MM.1S (cell line): Measurements from ENCODE around the gene CFAP58.

Experiments
- DNase-seq: peaks from one replicate; pipeline ENCODE4 v3.0.0-alpha.2; 2015
- H2AFZ ChIP-seq: fragments of 300-600 bp; sonication (generic); 2 replicates; pipeline ENCODE4 v1.6.0; 2016; ENCODE audit warnings: antibody characterized with exemption, low read length
- H3F3A ChIP-seq: fragments of 300-600 bp; sonication (generic); 2 replicates; pipeline ENCODE4 v1.6.1; 2016; ENCODE audit warnings: mild to moderate bottlenecking, antibody characterized with exemption, low read length, moderate library complexity, mixed read lengths; ENCODE audit not compliant: insufficient read depth
- H3K27ac ChIP-seq: fragments of 300-600 bp; sonication (generic); 2 replicates; pipeline ENCODE4 v1.5.1; 2016; ENCODE audit warnings: mild to moderate bottlenecking, low read length
- H3K27me3 ChIP-seq: fragments of 300-600 bp; sonication (generic); replicated peaks from 2 replicates; pipeline ENCODE4 v1.6.0; 2016; ENCODE audit warnings: low read length; ENCODE audit not compliant: insufficient read depth
- H3K36me3 ChIP-seq: fragments of 300-600 bp; sonication (generic); replicated peaks from 2 replicates; pipeline ENCODE4 v1.6.1; 2016; ENCODE audit warnings: mild to moderate bottlenecking, low read length, mixed read lengths; ENCODE audit not compliant: insufficient read depth
- H3K4me1 ChIP-seq: fragments of 300-600 bp; sonication (generic); 2 replicates; pipeline ENCODE4 v1.6.1; 2016; ENCODE audit warnings: low read length, mixed read lengths
- H3K4me2 ChIP-seq: fragments of 300-600 bp; sonication (generic); 2 replicates; pipeline ENCODE4 v1.6.0; 2016; ENCODE audit warnings: low read depth, low read length
- H3K4me3 ChIP-seq: fragments of 300-600 bp; sonication (generic); 2 replicates; pipeline ENCODE4 v1.5.1; 2016; ENCODE audit warnings: low read length, mixed read lengths
- H3K79me2 ChIP-seq: fragments of 300-600 bp; sonication (generic); 2 replicates; pipeline ENCODE4 v1.6.1; 2016; ENCODE audit warnings: mixed run types, low read length, mixed read lengths
- H3K9ac ChIP-seq: fragments of 300-600 bp; sonication (generic); 2 replicates; pipeline ENCODE4 v1.6.1; 2016; ENCODE audit warnings: low read length, mixed read lengths
- H3K9me2 ChIP-seq: fragments of 300-600 bp; sonication (generic); replicated peaks from 2 replicates; pipeline ENCODE4 v1.6.1; 2016; ENCODE audit warnings: mild to moderate bottlenecking, low read length, mixed read lengths; ENCODE audit not compliant: insufficient read depth
- H3K9me3 ChIP-seq: fragments of 300-600 bp; sonication (generic); replicated peaks from 2 replicates; pipeline ENCODE4 v1.6.1; 2016; ENCODE audit warnings: mild to moderate bottlenecking, low read length, mixed read lengths; ENCODE audit not compliant: insufficient read depth
- H4K20me1 ChIP-seq: fragments of 300-600 bp; sonication (generic); 2 replicates; pipeline ENCODE4 v1.6.1; 2016; ENCODE audit warnings: mild to moderate bottlenecking, low read length, moderate library complexity, mixed read lengths; ENCODE audit not compliant: insufficient read depth
- EZH2 ChIP-seq: fragments of 300-600 bp; sonication (generic); optimal IDR thresholded peaks from 2 replicates; pipeline ENCODE3; 2017; ENCODE audit warnings: low read depth, mild to moderate bottlenecking, antibody characterized with exemption, low read length, mixed read lengths
- EZH2phosphoT487 ChIP-seq: fragments of 300-600 bp; sonication (generic); IDR thresholded peaks from 2 replicates; pipeline ENCODE4 v1.6.1; 2018; ENCODE audit warnings: antibody characterized with exemption, low read length
- TF ChIP-seq, protein P1 (sequence below): fragments of 300-600 bp; sonication (generic); IDR thresholded peaks from 2 replicates; pipeline ENCODE4 v1.5.1; 2016; ENCODE audit warnings: antibody characterized with exemption, low read length, mixed read lengths

Gene CFAP58

DNA sequence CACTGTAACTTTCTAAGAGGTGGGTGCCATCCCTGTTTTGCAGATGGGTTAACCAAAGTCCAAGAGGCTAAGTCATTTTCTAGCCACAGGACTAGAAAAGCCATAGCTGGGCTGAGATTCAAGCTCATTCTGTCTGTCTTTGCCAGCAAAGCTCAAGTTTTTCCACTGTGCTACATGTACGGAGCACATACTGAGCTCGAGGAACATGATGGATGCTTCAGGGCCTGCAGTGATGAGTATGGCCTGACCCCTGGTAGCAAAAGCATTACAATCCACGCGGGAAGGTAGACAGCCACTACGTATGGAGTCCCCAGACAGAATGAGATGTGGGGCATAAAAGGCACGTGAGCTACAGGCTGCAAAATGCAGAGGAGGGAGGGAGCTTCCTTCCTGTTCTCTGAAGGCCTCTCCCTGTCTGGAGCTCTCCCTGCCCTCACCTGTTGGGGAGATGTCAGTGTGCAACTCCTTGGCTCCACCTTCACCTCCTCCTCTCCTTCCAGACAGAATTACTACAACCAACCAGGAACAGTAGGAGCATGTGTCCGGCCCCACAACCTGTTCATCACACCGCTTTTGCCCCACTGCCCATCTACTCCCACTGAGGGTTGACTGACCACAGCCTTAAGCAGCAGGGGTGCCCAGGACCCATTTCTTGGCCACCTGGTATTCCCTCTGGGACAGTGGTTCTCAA lies 31.8 kb upstream of the CFAP58 start:
- H3K79me2 ChIP-seq = peaks cover 79% of the 10 kb centered on the region
- H3K4me2 ChIP-seq = no peak overlapping the region
- H3K27me3 ChIP-seq = no peaks in the 10 kb centered on the region
- H4K20me1 ChIP-seq = no peaks in the 10 kb centered on the region; the same call in 1 of the 2 replicates
- H2AFZ ChIP-seq = no peak overlapping the region
- H3K9ac ChIP-seq = no peak overlapping the region
- no peak for TF ChIP-seq EZH2
- TF ChIP-seq, protein P1, sequence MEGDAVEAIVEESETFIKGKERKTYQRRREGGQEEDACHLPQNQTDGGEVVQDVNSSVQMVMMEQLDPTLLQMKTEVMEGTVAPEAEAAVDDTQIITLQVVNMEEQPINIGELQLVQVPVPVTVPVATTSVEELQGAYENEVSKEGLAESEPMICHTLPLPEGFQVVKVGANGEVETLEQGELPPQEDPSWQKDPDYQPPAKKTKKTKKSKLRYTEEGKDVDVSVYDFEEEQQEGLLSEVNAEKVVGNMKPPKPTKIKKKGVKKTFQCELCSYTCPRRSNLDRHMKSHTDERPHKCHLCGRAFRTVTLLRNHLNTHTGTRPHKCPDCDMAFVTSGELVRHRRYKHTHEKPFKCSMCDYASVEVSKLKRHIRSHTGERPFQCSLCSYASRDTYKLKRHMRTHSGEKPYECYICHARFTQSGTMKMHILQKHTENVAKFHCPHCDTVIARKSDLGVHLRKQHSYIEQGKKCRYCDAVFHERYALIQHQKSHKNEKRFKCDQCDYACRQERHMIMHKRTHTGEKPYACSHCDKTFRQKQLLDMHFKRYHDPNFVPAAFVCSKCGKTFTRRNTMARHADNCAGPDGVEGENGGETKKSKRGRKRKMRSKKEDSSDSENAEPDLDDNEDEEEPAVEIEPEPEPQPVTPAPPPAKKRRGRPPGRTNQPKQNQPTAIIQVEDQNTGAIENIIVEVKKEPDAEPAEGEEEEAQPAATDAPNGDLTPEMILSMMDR = no peak
- TF ChIP-seq EZH2phosphoT487 = no peak
- H3K4me1 ChIP-seq = peaks cover 7% of the 10 kb centered on the region; the same call in 1 of the 2 replicates
- DNase-seq = no peak
- no peak overlapping the region for H3K27ac ChIP-seq
- no peaks in the 10 kb centered on the region for H3F3A ChIP-seq
- H3K9me3 ChIP-seq = no peaks in the 10 kb centered on the region
- H3K4me3 ChIP-seq = no peak overlapping the region
- H3K9me2 ChIP-seq = no peaks in the 10 kb centered on the region
- H3K36me3 ChIP-seq = no peaks in the 10 kb centered on the region

GRCh38 chr10:104322416-104322782 lies 31.2 kb upstream of the CFAP58 start:
- Histone ChIP-seq H3K4me1 (peaks cover 7% of the 10 kb centered on the region; the same call in 1 of the 2 replicates), H3K9ac (no peak overlapping the region), H4K20me1 (no peaks in the 10 kb centered on the region; the same call in 1 of the 2 replicates), H3K27ac (peak overlapping the region; percentile 2; the same call in 1 of the 2 replicates), H3K9me2 (no peaks in the 10 kb centered on the region), H3K9me3 (no peaks in the 10 kb centered on the region), H3K36me3 (no peaks in the 10 kb centered on the region), H3F3A (no peaks in the 10 kb centered on the region), H2AFZ (no peak overlapping the region), H3K27me3 (no peaks in the 10 kb centered on the region), H3K79me2 (peaks cover 80% of the 10 kb centered on the region), H3K4me3 (no peak overlapping the region), H3K4me2 (no peak overlapping the region)
- DNase-seq = peak; percentile 16
- TF ChIP-seq, protein P1 = no peak
- TF ChIP-seq EZH2 = no peak
- no peak for TF ChIP-seq EZH2phosphoT487

DNA sequence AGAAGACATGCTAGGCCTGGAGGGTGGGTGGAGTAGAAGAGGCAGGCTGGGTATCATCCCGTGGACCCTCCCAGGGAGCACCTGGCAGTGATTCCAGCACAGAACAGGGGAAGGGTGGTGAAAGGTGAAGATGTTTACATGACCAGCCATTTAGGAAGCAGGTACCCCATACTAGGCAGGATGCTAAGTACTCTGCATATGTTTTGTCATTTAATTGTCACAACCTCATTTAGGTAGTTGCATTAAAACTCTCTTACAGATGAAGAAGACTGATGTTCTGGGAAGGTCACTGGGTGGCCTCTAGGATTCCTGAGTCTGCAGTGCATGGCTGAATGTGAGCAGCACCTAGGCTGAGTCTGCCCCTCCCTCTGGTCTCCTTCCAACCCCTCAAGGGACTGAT lies 30.5 kb upstream of the CFAP58 start:
- peaks cover 80% of the 10 kb centered on the region for H3K79me2 ChIP-seq
- H4K20me1 ChIP-seq = no peaks in the 10 kb centered on the region; the same call in 1 of the 2 replicates
- H3K4me1 ChIP-seq = peaks cover 7% of the 10 kb centered on the region; the same call in 1 of the 2 replicates
- H3K36me3 ChIP-seq = no peaks in the 10 kb centered on the region
- no peak for DNase-seq
- TF ChIP-seq EZH2 (no peak), EZH2phosphoT487 (no peak)
- TF ChIP-seq, protein P1 = no peak
- H3K9me3 ChIP-seq = no peaks in the 10 kb centered on the region
- H3F3A ChIP-seq = no peaks in the 10 kb centered on the region
- H3K27me3 ChIP-seq = no peaks in the 10 kb centered on the region
- no peak overlapping the region for H3K4me2 ChIP-seq
- no peak overlapping the region for H3K27ac ChIP-seq
- H3K9me2 ChIP-seq = no peaks in the 10 kb centered on the region
- no peak overlapping the region for H3K4me3 ChIP-seq
- no peak overlapping the region for H3K9ac ChIP-seq
- H2AFZ ChIP-seq = no peak overlapping the region
